DLD1 (cell line): ENCODE measurements around the gene PGC.

ENCODE experiments used
- in situ Hi-C: cut with HindIII; loops from 2 replicates; pipeline ENCODE4 v1.10.0; 2017; ENCODE audit warnings: low sequenced_read_pairs

The PGC gene

DNA sequence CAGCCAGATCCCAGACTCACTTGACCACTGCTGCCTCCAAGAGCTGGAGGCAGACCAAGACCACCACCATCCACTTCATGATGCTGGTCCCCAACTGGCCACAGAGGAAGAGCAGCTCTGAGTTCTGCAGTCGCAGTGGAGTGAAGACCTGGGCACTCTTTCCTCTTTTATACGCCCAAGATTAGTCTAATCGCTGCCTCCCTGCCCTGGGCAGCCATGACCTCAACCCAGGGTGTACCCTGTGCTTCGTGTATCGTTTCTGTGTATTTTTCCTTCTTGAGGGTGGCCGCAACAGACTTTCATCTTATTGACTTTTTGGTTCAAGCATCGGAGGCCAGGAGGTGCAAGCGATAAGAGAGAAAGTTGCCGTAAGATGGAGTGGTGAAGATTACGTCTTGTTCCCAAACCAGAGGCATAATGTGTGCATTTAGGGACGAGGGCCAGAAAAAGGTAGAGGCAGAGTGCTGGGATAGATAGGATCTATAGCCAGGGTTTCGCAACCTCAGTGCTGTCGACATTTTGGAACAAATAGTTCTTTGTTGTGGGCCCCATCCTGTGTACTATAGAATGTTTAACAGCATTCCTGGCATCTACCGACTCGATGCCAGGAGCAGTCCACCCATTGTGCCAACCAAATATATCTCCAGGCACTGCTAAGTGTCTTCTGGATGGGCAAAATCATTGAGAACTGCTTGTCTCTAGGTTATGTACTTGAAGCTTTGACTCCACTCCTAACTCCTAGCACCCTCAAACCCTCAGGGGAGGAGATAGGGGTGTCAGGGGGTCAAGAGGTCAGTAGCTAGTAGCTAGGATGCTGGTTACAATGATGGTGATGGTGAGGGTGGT, at the start of gene PGC:
Gene PGC, minus strand, starts transcription at position 142 of the 846 bp plus-strand sequence. Its CDS starts 63 bp downstream, at position 79.
- in situ Hi-C loops, result no loop called here

DNA sequence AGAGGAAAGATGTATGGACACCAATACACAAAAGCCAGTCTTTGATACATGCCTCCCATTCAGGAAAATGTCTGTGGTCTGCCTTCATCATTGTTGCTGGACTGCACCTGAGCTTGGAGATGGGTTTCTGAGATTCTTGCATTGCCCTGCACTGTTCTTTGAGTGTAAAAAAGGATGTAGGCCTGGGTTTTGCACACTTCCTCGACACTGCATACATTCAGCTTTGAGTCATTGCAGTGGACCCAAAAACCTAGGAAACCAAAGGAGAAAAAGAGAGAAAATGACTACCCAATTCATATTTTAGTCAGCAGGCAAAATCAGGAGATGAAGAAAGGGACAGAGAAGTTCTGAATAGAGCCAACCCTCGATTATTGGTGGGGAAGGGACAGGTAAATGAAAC, 49.3 kb upstream of the PGC start:
- in situ Hi-C loops, result loop anchor here (25.0 kb wide), 1 partner anchor 241 kb away; no protein-coding TSS in a partner anchor

DNA sequence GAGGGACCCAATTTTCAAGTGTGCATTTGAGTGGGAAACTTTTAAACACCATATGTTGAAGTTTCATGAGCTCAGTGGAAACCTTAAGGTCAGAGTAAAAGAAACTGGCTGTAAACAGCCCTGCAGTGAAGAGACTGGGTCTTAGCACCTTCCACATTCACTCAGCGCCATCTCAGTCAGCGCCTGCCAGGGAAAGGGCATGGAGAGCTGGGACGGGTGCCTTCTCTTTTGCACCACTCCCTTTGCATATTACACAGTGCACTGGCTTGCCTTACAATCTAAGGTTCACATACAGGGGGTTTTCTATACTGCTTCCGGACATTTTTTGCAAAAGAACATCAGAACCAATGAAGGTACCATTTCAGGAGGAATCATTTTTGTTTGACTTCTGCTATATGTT, 44.8 kb upstream of the PGC start:
- in situ Hi-C loops, result loop anchor here (25.0 kb wide), 1 partner anchor 245 kb away; no protein-coding TSS in a partner anchor

DNA sequence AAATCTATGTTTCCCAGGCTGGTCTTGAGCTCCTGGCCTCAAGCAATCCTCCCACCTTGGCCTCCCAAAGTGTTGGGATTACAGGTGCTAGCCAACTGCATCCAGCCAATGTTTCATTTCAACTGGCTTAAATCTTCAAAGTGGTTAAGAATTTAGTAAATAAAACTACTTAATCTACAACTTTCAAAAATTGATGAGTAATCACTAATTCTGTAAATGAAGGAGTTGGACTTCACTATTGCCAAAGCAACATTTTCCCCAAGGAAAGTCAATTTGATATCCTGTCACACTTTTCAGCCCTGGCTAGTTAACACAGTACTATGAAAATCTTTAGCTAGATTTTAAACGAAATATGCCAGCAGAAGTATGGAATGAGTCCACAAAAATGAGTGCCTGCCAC, 44.1 kb upstream of the PGC start:
- in situ Hi-C loops, result loop anchor here (25.0 kb wide), 1 partner anchor 246 kb away; no protein-coding TSS in a partner anchor

DNA sequence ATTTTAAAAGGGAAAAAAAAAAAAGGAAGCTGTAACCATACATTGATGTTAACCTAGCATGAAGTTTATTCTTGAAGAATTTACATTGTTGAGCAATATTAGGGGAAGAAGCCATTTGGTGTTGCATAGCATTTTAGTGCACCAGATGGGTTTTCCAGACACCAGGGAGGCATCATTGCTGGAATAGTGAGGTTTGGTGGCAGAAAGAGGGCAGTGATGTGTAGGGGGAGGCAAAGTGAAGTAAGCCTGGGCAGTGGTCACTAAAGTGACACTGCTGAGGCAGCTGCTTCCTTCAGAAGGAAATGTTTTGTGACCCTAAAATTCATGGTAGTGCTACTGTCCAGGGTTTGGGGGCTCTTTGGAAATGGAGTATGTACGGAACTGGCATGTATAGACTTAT, 42.8 kb upstream of the PGC start:
- in situ Hi-C loops, result loop anchor here (25.0 kb wide), 1 partner anchor 247 kb away; no protein-coding TSS in a partner anchor

DNA sequence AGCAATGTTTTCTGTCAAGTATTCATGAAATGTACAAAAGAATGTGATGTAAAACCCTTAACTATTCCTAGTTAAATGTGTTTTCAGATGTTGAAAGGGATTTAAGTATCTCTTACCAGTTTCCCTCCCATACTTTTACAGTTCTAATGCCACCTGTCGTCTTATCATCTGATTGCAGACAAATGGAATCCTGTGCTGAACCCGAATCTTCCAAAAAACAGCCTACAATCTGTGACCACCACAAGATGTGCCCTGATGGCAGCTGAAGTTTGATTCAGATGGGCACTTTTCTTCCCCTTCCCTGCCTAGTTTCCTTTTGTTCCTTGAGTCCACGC, 42.2 kb upstream of the PGC start:
- in situ Hi-C loops, result loop anchor here (5.0 to 25.0 kb wide), 2 partner anchors 83 to 248 kb away; no protein-coding TSS in a partner anchor

DNA sequence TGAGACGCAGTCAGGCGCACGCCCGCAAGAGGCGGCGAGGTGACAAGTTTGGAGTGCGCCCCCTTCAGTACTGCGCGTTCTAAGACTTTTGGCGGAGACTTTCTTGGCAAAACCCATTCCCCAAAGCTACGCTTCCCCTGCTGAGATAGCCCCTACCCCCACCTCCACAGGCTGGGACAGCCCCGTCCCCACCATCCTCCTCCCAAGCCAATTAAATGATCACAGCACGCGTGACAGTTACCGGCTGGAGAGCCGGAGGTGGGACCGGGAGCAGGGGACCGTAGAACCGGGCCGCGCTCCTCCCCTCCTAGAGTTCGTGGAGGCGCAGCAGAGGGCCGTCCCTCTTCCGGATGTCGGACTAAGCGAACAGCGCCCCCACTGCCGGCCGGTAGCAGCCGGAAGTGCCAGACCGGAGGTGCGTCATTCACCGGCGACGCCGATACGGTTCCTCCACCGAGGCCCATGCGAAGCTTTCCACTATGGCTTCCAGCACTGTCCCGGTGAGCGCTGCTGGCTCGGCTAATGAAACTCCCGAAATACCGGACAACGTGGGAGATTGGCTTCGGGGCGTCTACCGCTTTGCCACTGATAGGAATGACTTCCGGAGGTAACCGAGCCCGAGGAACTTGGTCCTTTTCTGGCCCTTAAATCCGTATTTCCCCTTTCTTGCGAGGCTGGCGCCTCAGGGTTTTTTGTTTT, 40.2 kb upstream of the PGC start, which contains the start of gene TOMM6:
Gene TOMM6, plus strand, starts transcription at position 476 of the 699 bp plus-strand sequence. Its CDS starts 4 bp downstream, at position 480.
- in situ Hi-C loops, result loop anchor here (5.0 to 25.0 kb wide), 2 partner anchors 85 to 250 kb away; no protein-coding TSS in a partner anchor

DNA sequence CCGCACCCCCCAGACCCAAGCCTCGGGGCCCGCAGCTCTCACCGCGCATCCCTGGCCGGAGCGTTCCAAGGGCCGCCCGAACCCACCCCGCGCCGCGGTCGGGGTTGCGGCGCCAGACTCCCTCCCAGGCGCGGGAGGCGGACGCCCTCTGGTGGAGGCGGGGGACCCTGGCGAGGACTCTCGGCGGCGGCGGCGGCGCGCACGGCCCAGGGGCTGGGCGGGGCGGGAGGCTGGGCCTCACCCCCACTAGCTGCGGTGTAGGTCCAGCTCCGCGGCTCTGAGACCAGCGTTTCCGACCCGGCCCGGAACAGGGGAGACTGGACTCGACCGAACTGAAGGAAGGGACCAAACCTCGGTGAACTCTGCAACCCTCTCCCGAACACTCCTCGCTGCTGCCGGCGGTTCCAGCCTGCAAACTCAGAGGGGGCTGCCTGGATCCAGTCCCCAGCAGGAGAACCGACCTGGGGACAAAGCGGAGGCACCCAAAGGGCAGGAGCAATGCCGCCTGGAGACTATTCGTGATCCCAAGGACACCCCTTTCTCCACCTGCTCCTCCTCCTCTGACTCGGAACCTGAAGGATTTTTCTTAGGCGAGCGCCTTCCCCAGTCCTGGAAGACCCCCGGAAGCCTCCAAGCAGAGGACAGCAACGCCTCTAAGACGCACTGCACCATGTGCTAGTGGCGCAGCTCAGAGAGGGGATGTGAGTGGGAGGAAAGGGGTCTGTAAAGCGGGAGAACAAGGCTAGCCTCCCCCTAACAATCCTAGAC, 39.4 kb upstream of the PGC start:
- in situ Hi-C loops, result loop anchor here (5.0 to 25.0 kb wide), 2 partner anchors 86 to 251 kb away; no protein-coding TSS in a partner anchor

DNA sequence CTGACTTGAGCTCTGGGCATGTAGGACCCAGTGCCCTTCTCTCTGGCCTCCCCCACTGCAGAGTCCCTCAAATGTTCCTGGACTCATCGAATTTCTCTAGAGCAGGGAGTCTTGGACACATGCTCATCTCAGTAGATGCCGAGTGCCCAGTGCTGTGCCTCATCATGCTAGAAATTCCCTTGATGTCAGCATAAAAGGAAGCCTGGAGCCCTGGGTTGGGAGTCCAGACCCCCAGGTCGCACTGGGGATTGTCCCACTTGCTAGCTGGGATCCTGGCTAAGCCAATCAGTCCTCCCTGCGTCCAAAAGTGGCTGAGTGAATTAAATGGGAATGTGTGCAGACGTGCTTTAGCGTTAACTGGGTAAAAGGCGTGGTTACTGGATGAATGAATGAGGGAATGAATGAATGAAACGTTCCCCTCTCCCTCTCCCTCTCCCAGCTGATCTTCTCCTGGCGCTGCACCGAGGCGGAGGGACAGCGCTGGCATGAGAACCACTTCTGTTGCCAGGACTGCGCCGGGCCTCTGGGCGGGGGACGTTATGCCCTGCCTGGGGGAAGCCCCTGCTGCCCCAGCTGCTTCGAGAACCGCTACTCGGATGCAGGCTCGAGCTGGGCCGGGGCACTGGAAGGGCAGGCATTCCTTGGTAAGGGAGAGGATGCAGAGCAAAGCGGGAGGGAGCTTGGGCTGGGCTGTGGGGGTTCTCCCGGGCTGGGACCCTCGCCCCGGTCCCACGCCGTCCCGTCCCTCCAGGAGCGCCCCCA, 38.7 kb upstream of the PGC start:
- in situ Hi-C loops, result loop anchor here (5.0 to 25.0 kb wide), 2 partner anchors 86 to 251 kb away; no protein-coding TSS in a partner anchor

DNA sequence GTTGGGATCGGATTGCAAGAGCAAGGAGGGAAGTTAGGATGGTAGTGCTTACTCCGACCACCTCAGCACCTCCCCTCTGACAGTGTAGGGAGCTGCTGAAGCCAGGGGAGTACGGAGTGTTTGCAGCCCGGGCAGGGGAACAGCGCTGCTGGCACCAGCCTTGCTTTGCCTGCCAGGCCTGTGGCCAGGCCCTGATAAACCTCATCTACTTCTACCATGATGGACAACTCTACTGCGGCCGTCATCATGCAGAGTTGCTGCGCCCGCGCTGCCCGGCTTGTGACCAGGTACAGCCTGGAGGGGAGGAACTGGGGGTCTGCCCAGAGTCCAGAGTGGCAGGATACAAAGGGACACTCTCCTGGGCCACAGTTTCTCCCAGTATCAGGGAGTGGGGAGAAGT, 38.1 kb upstream of the PGC start:
- in situ Hi-C loops, result loop anchor here (5.0 to 25.0 kb wide), 2 partner anchors 87 to 252 kb away; no protein-coding TSS in a partner anchor

DNA sequence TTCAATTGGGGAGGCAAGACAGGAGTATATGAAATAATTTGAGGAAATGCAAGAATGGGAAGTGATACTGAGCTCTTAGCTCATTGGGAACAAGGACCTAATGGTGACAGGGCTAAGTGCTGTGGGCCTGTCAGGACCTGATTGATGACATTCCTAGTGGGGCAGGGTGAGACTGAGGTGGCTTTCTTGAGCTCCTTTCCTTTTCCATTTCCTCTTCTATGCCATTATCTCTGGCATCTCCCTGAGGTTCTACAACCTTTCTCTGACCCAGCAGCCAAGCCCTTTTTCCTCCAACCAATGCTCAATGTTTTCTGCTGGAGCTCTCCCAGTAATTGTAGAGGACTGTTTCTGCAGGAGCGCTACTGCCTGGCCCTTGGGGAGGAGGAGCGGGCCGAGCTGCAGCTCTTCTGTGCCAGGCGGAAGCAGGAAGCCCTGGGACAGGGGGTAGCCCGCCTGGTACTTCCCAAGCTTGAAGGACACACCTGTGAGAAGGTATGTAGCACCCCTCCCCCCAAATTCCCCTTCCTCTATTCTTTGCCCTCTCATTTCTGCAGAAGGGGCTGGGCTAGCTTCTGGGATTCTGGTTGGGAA, 37.5 kb upstream of the PGC start:
- in situ Hi-C loops, result loop anchor here (5.0 to 25.0 kb wide), 2 partner anchors 88 to 253 kb away; no protein-coding TSS in a partner anchor

DNA sequence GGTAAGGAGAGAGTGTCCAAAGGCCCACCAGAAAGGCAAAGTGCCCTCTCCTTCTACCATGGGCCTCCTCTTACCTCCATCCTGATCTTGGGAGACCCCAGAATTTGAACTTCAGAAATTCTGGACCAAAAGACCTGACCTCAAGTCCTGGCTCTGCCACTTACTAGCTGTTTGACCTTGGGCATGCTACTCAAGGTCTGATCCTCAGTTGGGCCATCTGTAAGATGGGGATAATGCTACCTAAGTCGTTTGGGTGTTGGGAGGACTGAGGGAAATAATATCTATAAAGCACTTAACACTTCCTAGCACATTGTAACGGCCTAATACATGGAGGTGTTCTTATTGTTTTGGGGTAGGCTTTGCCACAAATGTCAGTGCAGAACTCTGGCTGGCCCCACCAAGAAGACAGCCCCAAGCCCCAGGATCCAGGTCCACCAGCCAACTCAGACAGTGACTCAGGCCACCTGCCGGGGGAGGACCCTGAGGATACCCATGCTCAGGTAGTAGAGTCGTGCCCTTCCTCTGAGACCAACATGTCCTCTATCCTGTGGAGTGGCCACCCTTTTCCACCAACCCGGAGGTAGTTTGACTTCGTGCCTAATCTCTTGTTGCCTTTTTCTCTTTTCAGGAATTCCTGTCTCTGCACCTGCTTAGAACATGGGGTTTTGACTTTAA, 36.0 kb upstream of the PGC start:
- in situ Hi-C loops, result loop anchor here (25.0 kb wide), 1 partner anchor 254 kb away; no protein-coding TSS in a partner anchor

DNA sequence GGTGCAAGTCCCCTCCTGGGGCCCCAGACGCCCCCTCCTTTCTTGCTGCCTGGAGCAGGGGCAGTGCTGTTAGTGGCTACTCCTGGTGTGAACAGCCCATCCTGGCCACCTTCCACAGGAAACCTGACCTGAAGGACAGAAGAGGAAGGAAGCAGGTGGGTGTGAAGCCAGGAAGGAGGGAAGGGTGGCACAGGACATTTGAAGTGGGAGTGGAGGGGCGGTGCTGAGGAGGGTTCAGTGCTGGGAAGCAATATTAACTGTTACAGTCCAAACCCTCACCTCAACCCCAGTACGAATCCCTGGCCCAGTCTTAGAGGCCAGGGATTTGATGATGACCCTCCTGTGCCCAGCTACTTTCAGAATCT, 34.2 kb upstream of the PGC start:
- in situ Hi-C loops, result loop anchor here (25.0 kb wide), 1 partner anchor 256 kb away; no protein-coding TSS in a partner anchor

DNA sequence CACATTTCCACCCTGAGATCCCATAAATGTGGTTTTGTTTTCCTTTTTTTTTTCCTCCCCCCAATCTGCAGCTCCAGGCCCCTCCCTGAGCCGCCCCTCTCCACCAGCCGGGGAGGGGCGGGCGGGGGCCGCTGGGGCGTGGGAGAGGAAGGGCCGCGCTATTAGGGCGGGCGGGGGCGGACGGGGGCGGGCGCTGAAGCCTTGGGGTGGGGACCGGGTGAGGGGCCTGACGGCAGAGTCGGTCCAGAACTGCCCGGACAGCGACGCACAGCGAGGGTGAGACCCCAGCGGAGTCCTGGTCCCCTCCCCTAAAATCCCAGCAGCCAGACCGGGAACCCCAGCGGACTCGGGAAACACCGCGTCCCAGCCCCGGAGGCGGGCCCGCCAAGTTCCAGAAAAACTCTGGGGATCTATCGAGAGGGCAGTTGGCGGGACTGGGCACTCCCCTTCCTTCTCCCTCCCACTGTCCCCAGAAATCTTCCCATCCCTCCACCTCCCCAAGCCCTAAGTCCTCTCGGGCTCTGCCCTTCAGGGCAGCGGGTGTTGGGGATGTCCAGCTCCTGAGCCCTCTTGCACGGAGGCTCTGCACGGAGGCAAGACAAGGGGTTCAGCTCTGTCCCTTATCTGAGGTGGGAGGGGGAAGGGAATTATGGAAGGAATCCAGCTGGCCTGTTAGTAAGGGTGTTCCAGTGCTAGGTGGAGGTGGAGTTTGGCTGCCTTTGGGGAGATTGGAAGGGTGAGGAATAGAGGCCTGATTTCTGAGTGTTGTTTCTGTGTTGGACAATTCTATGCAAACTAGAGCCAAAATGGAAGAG, 33.6 kb upstream of the PGC start, which contains the start of gene PRICKLE4:
Gene PRICKLE4, plus strand, starts transcription at position 232 of the 815 bp plus-strand sequence. CDS start 2,692 bp downstream, outside the sequence.
- in situ Hi-C loops, result loop anchor here (25.0 kb wide), 1 partner anchor 257 kb away; no protein-coding TSS in a partner anchor

DNA sequence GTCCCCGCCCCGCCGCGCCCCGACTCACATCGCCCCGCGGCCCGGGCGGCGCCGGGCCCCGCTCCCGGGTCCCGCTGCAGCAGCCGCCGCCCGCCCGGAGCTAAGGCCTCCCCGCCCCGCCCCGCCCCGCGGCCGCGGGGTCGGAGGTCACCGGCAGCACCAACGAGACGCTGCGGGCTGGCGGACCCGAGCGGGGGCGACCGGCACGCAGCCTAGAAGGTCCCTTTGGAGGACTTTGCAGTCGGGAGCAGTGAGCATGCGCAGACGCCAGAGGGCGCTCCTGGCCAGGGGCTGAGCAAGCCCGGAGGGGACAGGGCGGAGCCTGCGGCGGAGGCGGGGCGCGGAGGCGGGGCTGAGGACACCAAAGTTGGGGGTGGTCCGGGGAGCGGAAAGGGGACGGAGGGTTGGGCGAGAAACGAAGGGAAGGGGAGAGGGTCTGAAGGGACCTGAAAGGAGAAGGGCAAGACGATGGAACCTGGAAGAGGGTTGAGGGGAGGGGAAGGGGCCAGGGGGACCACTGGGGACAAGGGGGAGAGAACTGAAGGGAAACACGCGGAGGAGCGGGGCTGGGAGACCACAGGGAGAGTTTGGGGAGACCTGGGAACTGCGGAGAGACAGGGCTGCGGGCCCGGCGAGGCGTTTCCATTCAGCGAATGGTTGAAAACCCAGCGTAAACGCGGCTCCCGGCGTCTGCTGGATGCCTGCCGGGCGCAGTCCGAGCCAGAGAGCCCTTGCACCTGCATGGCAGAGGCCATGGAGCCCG, 32.8 kb upstream of the PGC start, which contains the start of gene FRS3:
Gene FRS3, minus strand, starts transcription at position 113 of the 763 bp plus-strand sequence. CDS start 2,913 bp downstream, outside the sequence.
- in situ Hi-C loops, result loop anchor here (25.0 kb wide), 1 partner anchor 257 kb away; no protein-coding TSS in a partner anchor

DNA sequence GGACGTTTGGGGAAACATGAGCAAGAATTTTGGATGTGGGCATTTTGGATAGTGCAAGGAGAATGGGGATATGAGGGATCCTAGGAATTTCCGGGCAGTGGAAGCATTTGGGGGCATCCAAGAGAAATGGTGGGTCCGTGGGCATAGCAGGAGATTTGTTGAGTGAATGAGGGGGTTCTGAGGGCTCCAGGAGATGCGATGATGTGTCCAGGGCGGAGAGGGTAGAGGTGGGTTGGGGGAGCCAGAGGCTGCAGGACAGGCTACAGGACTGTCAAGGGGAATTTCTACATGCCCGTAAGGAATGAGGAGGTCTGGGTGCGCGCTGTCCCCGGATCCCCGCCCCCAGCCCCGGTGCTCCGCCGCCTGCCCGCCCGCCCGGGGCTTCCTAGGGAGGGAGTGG, 32.1 kb upstream of the PGC start:
- in situ Hi-C loops, result loop anchor here (25.0 kb wide), 1 partner anchor 258 kb away; no protein-coding TSS in a partner anchor

DNA sequence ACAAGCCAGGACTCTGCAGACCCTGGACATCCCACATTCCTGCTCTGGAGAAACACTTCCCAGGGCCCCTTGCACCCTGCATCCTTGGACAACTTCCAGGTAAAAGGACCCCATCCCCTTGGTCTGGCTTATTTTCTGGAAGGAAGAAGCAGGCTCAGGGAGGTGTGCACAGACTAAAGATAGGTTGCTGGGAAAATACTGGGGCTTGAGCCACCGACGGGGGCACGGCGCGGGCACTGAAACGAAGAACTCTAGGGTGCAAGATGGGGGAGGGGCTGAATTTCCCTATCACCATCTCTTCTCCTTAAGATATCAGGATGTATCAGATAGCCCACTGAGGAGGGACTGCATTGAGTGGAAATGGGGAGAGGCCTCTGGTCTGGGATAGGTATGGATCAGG, 31.7 kb upstream of the PGC start:
- in situ Hi-C loops, result loop anchor here (25.0 kb wide), 1 partner anchor 258 kb away; no protein-coding TSS in a partner anchor
